H1 (cell line): Measurements from ENCODE around the gene TSSC4. TPM values are rescaled to one million over a fixed set of nuclear protein-coding genes. Genes with fewer than 3 reads are reported as not detected.

Experiments
- CTBP2 ChIP-seq: IDR thresholded peaks from 2 replicates; pipeline ENCODE4 v1.7.0; 2011; ENCODE audit warnings: borderline replicate concordance, mild to moderate bottlenecking, moderate library complexity, mixed read lengths, low read length; ENCODE audit not compliant: insufficient read depth, insufficient read length
- FOSL1 ChIP-seq: IDR thresholded peaks from 2 replicates; pipeline ENCODE4 v1.6.1; 2011; ENCODE audit warnings: mild to moderate bottlenecking, low read depth, low read length, moderate library complexity; ENCODE audit not compliant: insufficient read depth
- JUN ChIP-seq: IDR thresholded peaks from 2 replicates; pipeline ENCODE4 v1.6.1; 2011; ENCODE audit warnings: low read depth, mild to moderate bottlenecking, improper control_type of control experiment, low read length
- KDM4A ChIP-seq: IDR thresholded peaks from one replicate; pipeline ENCODE4 v1.7.1; 2012; ENCODE audit warnings: low read depth, mild to moderate bottlenecking, moderate library complexity, low read length, inconsistent platforms; ENCODE audit not compliant: severe bottlenecking
- MAFK ChIP-seq: IDR thresholded peaks from 2 replicates; pipeline ENCODE4 v1.6.1; 2012; ENCODE audit warnings: low read depth, mild to moderate bottlenecking, improper control_type of control experiment, low read length
- polyA plus RNA-seq, 7 experiments: library from polyadenylated mRNA; depleted of rRNA in 3 of 7; stranded (reverse) in 5 of 7; unstranded in 2 of 7; fragments of >200 nt in 5 of 7; fragments of 200-250 nt in 2 of 7; gene quantifications; 1 replicate in 5 of 7; 2 replicates in 1 of 7; 4 replicates in 1 of 7; pipeline versions ENCODE4 v1.2.1 to v1.2.3, GENCODE V29; 2011 to 2013; ENCODE audit warnings: missing spikeins in 2 of 7, mixed read lengths in 2 of 7
- total RNA-seq: library from RNA; stranded (reverse); fragmentation: NEBNext Ultra II Directional; extraction: Animal tissue kit (Norgen Biotek cat#: 25700); gene quantifications from 2 replicates; pipeline ENCODE4 v1.2.1, GENCODE V29; 2021
- TF ChIP-seq, protein P1 (sequence below): IDR thresholded peaks from 2 replicates; pipeline ENCODE4 v1.6.1; 2012; ENCODE audit warnings: inconsistent platforms

Gene TSSC4
- total and polyA plus RNA-seq, 2 of the 8 experiments (the other 6 are each of a cell fraction or from before 2014, with no cell fraction given): 34.0 to 39.3 TPM

DNA sequence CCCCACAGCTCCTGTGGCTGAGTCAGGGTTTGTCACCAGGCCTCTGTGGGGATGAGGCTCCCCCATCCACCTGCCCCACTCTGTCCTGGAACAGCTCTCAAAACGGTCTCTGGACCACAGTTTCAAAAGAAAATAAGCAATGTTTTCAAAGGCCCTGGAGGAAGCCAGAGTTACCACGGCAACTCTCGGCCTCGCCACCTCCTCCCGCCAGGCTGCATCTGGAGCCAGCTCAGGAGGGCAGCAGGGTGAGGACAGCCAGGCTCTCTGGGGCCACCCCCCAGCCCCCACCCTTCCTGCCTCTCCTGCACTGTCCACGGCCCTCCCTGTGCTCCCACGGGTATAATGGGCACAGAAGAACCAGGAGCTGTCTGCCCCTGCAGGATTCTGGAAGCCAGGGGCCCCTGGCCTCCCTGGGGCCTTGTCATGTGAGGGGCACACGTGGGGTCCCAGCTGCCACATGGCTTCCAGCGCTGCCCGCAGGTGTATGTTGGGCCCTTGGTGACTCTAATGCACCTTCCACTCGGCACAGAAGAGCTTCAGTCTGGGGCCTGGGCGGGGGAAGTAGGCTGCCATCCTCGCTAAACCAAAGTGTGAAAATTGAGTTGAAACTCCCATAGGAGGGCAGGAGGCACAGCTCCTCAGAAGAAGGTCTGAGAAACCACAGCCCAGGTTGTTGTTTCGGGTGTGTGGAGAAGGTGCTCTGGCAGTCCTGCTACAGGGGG lies 13.1 kb upstream of the TSSC4 start (continued):
- TF ChIP-seq CTBP2 (no peak), JUN (no peak), KDM4A (no peak), FOSL1 (no peak), MAFK (no peak)
- TF ChIP-seq, protein P1, sequence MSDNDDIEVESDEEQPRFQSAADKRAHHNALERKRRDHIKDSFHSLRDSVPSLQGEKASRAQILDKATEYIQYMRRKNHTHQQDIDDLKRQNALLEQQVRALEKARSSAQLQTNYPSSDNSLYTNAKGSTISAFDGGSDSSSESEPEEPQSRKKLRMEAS: no peak
- TF ChIP-seq, all 59 proteins: peak for 0
